Measurements from ENCODE around the gene MEI1.

Gene MEI1

DNA sequence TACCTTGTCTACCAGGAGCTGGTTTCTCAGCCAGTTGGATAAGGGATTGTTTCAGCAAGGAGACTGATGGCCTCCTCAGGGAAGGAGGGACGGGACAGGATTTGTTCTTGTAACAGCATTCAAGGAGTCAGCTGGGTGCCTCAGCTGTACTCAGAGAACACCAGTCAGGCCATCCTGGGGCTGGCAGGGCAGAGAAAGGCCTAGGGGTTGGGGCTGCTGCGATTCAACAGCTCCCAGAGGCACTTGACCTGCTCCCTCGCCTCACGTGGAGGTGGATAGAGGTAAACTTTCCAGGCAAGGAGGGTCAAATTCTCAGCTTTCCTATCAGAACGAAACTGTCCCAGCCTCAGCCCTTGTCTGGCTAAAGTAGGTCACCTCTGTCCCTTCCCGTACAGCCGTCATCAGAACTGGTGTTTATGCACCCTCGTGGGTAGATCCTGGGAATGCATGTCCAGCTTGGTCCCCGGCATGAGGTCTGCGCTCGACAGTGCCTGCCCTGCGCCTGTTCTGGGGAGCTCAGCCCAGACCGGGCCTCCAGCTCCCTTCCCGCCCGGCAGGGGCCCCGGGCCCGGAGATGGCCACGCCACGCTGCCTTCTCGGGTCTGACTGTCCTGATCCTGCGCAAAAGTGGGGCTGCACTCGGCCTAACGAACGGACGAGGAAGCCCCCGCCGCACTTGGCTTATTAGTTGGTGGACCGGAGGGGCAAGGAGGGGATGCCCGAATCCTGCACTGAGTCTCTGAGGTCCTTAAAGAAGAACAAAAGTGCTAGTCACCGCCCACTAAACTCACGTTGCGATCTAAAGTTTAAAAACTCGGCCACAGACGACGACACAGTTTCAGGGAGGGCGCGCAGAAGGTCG, 100.4 kb downstream of the MEI1 start:
- DNase-seq = no peak

DNA sequence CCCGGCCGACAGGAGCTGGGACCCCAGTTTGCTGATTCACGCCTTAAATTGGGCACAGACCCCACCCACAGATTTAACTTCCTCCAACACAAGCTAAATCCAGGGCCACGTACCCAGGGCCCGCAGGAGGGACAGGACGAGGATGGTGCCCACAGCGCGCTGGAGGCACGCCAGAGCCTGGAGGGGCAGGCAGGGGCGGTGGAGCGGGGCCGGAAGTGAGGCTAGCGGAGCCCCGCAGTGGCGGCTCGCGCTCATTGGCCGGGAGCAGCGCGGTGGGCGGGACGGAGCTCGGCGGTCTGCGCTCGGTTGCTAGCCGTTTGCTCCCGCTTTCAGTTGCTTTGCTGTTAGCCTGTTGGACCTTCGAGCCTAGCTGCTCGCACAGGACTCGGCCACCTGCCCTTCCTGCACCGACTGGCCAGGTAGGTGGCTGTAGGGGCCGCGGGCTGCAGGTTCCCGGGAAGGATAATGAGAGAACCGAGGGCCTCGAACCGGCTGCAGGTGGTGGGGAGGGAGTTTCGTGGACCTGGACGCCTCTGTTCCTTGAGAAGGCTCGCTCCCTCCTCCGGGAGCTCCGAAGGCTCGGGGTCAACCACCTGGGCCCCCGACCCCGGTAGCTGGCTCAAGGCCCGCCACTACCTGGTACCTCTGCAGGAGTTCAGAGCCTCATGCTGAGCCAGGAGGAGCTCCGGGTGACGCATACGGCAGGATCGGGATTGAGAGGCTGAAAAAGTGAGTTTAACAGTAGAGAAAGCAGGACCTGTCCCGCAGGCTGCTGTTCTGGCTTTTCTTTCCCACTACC, 101.2 kb downstream of the MEI1 start, which contains the start of gene CCDC134:
Gene CCDC134, plus strand, starts transcription at position 332 of the 799 bp plus-strand sequence. CDS start 8,212 bp downstream, outside the sequence.
- DNase-seq = peak; percentile 95

DNA sequence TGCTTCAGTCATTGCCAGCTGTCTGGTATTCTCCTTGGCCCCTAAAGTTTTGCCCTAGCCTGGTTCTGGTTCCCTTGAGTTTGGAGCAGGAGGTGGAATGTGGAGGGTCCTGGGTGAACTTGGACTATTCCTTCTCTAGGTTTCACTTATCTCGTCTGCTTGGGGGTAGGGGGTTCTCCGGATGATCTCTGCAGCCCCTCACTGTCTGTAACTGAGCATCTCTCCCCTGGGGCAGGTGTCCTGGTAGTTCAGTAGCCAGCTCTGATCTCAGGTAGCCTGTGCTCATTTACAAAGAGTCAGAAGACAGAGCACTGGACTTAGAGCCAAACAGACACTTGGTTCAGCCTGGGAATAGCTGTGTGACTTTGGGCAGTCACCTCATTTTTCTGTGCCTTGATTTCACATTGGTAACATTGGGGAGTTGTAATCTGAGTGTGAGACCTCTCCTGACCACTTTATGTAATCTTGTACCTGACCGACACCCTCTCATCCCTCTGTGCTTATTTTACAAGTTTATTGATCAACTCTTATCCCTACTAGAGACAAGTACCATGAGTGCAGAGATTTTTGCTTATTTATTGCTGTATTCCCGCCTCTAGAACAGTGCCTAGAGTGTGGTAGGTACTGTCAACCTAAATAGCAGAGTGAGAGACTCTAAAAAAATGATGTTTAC, 102.0 kb downstream of the MEI1 start:
- no peak for DNase-seq

DNA sequence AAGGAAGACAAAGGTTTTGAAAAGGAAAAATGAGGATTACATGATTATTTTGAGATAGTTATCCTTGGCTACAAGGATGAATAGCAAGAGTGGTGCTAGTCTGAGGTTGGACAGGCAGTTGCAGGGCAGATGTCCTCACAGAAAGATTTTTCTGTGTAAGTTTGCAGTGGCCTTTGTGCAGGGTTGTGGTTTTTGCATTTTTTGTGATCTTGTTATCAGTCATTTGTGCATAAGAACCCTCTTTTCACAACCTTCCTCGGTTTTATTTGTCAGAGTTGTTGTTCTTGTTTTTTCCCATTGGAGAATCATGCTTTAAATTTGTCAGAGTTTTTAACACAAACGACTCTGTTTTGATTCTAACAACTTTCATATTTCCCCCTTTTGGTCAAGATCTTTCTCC, 102.6 kb downstream of the MEI1 start:
- no peak for DNase-seq

DNA sequence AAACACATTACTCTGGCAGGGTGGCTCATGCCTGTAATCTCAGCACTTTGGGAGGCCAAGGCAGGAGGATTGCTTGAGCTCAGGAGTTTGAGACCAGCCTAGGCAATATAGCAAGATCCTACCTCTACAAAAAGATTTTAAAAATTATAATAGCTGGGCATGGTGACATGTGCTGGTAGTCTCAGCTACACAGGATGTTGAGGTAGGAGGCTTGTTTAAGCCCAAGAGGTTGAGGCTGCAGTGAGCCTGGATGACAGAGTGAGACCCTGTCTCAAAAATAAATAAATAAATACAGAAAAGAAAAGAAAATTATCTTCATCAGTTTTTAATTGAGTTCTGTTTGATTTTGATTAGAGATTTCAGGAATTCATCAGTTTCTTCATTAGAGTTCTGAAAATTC, 106.3 kb downstream of the MEI1 start:
- DNase-seq = no peak

DNA sequence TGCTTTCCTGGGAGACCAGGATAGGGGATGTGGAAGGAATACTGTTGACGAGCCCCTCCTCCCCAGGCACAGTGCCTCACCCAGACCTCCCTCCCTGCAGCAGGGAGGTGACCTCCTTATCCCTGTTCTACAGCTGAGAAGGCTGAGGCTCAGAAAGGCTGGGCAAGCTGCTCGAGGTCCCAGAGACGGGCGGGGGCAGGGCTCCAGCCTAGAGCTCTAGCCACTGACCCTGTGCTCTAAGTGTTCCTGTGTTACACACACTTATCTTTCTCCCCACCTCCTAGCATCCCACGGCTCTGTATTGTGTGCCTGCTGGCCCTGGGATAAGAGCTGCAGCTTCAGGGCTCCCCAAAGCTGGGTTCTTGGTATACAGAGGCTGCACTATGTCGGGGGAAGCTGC, 109.1 kb downstream of the MEI1 start:
- no peak for DNase-seq

DNA sequence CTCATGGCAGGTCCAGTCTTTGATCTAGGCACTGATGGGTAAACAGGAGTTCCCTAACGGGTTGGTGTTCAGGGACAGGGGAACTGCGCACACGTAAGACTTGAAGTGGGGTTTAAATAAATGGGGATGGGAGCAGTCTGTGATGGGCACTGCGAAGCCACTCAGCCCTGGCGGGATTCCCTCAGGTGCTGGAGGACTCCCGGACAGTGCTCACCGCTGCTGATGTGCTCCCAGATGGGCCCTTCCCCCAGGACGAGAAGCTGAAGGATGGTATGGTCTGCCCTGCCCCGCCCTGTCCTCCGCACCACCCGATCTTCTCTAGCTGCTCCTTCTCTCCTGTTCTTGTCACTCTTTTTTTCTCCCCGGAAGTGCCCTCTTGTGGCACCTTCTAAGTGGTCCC, 110.7 kb downstream of the MEI1 start:
- no peak for DNase-seq

DNA sequence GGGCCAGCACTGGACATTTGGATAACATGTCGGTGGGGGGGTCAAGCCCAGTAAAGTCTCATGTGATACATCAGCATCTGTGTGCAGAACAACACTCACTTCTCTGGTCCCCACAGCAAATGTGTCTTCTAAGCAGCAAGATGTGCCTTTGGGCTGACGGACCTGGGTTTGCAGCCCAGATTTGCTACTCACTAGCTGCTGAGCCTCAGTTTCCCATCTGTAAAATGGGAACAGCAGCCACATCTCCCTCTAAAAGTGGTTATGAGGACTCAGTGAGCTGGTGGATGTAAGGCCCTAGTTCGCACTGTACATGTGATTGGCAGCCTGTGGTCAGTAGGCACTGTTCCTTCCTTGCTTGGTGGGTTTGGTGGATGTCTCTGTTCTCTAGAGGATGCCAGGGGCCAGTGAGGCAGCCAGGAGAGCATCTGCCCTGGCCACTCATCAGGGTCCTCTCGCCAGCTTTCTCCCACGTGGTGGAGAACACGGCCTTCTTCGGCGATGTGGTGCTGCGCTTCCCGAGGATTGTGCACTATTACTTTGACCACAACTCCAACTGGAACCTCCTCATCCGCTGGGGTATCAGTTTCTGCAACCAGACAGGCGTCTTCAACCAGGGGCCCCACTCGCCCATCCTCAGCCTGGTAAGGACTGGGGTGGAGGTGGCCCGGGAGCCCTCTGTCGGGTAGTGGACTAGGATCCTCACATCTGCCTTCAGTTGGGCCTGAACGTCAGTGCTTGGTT, 113.7 kb downstream of the MEI1 start:
- DNase-seq = no peak

DNA sequence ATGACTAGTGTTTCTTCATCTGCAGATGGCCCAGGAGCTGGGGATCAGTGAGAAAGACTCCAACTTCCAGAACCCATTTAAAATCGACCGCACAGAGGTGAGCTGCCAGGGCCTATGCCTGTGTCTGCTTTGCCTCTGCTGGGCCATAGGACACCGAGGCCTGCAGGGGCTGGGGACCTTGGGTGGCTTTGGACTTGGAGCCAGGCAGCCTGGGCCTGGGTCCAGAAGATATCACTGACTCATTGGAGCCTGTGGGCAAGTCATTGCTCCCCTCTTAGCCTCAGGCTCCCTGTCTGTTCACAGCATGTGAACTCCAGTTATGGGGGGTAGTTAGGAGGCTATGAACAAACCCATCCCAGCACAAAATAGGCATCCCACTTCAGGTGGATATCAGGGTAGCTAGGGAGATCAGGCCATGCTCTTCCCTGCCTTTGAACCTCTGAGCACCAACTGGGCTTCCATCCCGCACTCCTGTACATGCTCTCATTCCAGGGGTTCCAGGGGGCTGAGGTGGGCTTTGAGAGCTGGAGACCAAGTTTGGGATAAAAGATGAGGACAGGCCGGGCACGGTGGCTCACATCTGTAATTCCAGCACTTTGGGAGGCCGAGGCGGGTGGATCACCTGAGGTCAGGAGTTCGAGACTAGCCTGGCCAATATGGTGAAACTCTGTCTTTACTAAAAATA, 114.6 kb downstream of the MEI1 start:
- DNase-seq = no peak

DNA sequence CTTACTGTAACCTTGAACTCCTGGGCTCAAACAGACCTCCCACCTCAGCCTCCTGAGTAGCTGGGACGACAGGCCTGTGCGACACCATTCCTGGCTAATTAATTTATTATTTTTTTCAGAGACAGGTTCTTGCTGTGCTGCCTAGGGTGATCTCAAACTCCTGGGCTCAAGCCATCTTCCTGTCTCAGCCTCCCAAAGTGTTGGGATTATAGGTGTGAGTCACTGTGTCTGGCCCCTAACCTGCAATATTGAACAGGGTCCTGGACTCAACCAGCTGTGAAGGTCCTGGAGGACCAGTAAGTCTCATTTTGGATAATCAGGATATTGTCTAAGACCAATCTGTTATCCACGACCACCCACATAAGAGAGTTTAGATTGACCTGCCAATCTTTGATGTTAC, 116.4 kb downstream of the MEI1 start:
- no peak for DNase-seq

DNA sequence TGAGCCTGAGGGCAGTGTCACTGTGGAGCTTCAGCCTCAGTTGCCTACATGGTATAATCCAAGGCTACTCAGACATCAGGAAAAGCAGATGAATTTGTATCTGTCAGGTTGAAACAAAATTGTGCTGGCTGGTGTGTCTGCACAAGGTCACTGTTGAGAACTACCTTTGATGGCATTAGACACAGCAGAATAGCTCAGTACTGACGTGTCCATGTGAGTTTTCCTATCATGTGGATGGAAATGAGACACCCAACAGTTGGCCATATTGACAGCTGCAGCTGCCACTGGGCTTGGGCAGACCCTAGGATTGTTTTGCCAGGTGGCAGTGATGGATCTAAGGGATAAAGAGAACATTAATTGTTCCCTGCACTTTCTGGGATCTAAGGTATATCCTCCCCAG, 116.9 kb downstream of the MEI1 start:
- DNase-seq = no peak

DNA sequence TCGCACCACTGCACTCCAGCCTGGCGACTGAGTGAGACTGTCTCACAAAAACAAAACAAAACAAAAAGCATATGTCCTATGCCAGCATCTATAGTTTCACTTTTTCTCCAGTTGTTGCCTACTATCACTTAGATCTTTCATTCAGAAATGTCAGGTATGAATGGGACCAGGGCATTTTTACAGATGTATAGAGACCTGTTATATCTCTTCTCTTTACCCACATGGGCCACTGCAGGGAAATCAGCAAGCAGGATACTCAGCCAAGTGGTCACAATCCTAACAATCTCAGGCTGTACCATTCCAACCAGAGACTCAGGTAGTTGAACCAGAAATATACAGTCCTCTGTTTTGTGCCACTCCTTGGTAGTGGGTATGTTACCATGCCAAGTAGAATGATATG, 117.6 kb downstream of the MEI1 start:
- DNase-seq = no peak

DNA sequence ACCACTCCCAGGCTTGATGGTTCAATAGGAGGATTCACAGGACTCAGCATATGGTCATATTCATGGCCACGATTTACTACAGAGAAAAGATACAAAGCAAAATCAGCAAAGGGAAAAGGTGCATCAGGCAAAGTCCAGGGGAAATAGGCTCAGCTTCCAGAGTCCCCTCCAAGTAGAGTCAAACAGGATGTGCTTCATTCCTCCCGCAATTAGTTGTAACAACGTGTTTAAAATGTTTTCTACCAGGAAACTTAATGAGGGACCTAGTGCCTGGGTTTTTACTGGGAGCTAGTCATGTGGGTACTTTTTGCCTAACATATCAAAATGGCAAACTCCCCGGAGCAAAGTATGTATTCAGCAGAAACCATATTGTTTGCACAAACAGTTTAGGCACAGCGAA, 118.7 kb downstream of the MEI1 start:
- DNase-seq = no peak

DNA sequence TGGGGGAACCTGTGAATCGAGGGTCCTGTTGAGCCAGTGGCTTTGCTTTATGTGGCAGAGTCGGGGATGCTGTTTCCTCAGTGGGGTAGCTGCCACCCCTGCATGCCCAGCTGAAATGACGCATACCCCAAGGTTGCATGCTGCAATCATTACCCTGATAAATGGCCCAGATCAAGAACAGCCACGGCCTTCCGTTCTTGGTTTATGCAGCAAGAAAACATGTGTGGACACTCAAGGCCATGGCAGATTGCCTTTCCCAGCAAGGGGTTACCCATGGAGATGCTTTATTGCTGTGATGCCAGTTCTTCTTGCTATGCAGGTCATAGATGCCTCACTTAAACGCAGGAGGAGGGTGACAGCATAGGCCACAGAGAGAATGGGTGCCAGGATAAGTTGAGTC, 119.3 kb downstream of the MEI1 start:
- no peak for DNase-seq

DNA sequence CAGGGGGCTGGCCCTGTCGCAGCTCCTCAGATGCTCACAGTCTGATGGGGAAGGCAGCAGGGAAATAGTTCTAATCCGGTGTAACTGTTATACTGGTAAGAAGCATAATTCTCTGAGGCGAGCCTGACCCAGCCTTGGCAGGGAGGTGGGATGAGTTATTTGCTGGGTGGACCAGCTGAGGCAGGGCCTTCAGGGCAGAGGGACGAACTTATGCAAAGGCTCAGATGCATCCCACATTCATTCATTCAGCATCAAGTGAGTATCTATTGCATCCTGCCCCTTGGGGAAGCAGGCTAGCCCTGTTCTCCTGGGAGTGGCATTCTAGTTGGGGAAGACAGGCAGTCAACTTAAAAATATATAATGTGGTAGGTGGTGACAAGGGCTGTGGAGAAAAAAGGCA, 120.0 kb downstream of the MEI1 start:
- DNase-seq = no peak

DNA sequence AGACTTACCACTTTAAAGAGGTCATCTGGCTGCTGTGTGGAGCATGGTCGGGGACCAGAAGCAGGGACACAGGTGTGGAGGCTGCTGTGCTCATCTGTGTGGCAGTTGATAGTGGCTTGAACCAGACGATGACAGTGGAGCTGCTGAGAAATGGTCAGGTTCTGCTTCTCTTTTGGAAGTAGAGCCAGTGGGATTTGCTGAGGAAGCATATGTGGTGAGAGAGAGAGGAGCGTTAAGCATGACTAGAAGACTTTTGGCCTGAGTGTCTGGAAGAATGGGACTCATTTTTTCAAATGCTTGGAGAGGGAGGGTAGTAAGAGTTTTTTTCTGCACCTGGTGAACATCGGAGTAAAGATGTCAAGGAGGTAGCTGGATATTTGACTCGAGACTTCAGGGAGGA, 121.1 kb downstream of the MEI1 start:
- DNase-seq = no peak

DNA sequence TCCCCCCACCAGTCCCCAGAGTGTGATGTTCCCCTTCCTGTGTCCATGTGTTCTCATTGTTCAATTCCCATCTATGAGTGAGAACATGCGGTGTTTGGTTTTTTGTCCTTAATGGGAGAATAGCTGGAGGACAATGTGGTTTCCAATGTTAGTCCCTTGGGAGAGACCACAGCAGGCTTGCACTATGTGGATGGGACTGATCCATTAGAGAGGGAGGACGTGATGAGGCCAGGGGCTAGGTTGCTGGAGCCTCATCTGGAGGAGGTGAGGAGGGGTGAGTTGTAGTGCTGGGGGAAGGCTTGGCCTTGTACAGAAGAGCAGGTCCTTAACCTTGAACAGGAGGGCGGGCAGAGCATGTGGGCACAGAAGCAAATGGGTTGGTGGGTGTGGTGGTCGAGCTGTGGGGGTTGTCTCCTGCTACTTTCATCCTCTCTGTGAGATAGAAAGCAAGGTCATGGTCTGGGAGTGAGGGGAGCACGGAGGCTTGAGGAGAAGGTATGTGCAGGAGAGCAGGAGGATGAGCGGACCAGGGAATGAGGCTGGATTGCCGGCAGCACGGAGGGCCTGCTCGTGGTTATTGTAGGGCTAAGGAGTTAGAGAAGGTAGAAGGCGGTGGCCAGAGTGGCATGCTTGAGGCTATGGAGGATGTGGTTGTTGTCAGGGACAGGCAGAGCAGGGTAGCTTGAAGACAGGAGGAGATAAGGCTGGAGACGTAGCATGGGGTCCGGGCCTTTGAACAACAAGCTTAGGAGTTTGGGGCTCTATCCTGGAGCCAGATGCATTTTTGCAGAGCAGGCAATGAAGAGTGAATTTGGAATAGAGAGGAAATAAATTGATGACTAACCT, 122.4 kb downstream of the MEI1 start:
- no peak for DNase-seq

DNA sequence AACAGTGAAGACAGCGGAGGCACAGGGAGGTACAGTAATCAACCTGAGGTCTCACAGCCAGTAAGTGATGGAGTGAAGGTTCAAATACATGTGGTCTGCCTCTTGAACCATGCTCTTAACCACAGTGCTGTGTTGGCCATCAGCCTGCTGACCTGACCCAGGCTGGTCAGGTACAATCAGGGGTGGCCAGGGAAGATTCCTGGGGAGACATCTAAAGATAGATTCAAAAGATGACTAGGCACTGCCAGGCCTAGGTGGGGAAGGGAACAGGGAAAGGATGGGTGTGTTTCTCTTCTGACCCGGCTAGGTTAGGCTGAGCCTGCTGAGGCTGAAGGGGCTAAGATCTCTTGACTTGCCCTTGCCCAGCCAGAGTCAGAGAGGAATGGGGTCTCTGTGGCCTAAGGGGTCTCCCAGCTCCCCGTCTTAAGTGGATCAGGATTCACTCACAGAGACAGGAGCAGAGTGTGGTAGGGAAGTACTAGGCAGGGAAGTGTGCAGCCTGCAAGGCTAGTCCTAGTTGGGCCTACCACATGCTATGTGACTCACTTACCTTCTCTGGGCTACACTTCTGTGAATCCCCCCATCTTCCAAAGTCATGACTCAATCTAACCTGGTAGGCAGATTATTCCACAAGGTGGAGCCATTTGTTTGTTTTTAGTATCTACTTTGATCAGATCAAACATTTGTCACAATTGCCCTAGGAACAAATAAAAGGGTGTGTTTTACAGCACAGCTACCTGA, 123.2 kb downstream of the MEI1 start:
- DNase-seq = peak; percentile 16

DNA sequence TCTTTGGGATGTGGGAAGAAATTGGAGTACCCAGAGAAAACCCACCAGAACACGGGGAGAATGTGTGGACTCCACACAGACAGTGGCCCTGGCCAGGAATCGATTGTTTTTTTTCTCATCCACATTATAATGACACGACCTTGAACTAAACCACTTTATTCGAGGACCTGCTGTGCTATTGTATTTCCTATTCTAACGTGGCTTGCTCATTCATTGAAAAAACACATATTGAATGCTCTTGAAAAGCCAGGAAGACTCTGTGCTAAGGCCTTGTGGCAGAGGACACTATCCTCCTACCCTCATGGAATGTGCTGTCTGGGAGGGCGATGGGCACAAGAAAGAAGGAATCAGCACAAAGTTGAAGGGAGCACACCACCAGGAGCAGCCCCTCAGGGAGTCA, 124.5 kb downstream of the MEI1 start:
- DNase-seq = no peak

DNA sequence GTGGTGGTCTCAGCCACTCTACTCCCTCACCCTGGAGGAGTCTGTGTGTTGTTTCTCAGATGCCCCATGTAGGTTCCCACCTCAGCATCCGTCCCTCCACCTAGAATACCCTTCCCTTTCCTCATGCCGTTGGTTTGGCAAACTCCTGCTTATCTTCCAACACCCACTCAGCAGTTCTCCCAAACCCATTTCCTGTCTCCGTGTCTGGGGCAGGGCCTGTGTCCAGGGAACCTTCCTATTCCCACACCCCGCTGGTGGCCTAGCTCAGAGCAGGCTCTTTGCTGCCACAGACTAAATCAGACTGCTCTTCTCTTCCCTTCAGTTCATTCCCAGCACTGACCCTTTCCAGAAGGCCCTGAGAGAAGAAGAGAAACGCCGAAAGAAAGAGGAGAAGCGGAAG, 126.1 kb downstream of the MEI1 start:
- DNase-seq = no peak

DNA sequence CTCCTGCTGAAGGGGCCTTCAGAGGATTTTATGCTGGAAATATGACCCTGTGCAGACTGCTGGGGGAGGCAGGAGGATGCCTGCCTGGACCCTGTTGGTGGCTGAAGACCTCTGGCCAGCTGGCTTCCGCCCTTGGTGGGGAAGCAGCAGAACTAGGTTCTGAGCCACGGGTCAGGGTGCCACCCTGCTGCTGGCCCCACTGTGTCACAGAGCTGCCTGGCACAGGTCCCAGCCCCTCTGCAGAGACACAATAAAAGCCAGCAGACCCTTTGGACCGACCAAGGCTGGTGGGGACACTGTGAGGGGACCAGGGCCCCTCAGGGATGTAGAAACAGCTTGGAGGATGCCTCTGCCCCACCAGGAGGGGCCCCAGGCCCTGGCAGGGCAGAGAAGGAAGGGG, 126.7 kb downstream of the MEI1 start:
- no peak for DNase-seq
